ENCODE results near the gene SNRPA1. TPM values are rescaled to one million over a fixed set of nuclear protein-coding genes. Genes with fewer than 3 reads are reported as not detected.

SNRPA1 gene
- total RNA-seq, 1 donor from 2014 or later = 23.2 TPM

DNA sequence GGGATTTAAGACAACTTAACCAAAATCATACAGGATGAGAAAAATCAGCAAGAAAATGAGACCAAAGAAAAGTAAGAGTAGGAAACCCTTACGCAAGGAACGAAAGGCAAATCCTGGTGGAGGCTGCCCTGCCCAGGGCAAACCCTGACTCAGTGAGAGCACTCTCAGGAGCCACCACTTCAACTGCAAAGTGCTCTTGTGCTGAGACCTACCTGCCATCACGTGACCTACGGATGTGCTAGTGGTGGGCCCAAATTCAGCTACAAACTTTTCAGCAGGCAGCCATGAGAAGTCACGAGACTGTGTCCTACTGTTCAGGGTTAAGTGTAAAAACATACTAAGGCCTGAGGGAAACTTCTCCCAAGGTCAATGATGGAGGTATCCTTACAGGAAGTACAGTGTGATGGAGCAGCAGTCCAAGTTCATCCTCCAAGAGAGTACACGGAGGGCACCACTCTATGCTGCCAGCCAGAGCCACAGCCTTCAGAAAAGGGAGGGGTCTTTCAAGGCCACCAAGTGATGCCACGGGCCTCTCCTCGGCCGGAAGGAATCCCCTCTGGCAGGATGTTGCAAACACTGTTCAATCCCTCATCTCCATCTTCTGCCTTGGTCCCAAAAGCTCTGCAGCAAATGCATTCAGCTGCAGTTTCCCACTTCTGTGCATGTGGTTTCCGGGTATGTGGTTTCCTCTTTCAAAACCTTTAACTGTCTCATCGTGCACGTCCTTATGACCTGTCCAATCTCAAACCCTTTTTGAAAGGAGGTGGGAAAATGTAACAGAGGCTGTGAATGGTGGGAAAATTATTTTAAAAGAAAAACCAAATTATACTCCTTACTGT is 52.7 kb downstream of the SNRPA1 start:
- no peak for DNase-seq (ENCODE audit: low read depth)

DNA sequence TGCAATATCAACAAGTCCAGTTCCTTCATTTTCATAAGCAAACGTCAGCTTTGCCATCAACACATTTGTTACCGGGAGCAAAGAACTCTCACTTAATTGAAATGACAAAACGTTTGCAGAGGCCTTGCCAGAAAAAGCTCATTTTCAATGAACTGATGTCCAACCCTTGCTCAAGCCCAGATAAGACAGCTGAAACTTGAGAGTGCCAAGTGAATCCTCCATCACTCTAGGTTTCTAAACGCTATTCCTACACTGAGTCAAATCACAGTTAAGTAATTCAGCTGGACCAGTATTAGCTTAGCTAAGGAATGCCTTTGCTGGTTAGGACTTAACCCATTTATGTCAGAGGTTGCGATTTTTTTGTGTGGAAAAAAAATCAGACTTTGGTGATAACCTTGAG is 54.7 kb downstream of the SNRPA1 start:
- DNase-seq (ENCODE audit: low read depth) = no peak

DNA sequence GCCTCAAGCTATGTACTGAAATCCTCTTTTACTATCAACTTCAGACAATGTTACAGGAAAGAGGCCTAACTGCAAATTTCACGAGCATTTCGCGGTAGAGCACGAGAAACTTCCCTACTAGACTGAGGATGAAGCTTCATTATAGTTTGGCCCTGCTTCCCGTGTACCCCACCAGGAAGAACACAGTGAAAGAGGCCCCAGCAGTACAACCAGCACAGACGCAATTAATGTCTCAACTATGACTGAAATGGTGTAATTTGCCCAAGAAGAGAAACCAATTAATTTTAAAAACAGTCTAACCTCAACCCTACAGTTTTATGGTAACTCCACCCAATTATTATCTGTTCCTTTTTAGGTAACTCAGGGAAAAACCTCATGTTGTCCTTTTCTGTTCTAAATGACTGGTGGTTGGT is 55.3 kb downstream of the SNRPA1 start:
- DNase-seq (ENCODE audit: low read depth) = no peak

DNA sequence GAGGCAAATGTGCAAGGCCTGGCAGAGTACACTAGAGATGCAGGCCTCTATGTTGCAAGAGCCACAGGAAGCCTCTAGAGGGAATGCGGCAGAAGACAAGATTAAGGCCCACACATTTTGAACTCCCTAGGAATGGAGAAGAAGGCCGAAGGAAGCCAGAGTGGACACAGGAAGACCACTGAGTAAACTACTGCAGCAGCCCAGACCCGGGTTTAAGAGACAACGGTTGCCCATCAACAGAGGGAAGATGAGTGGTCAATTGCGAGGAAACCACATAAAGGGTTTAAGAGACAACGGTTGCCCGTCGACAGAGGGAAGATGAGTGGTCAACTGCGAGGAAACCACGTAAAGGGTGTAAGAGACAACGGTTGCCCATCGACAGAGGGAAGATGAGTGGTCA is 57.8 kb downstream of the SNRPA1 start:
- no peak for DNase-seq (ENCODE audit: low read depth)

DNA sequence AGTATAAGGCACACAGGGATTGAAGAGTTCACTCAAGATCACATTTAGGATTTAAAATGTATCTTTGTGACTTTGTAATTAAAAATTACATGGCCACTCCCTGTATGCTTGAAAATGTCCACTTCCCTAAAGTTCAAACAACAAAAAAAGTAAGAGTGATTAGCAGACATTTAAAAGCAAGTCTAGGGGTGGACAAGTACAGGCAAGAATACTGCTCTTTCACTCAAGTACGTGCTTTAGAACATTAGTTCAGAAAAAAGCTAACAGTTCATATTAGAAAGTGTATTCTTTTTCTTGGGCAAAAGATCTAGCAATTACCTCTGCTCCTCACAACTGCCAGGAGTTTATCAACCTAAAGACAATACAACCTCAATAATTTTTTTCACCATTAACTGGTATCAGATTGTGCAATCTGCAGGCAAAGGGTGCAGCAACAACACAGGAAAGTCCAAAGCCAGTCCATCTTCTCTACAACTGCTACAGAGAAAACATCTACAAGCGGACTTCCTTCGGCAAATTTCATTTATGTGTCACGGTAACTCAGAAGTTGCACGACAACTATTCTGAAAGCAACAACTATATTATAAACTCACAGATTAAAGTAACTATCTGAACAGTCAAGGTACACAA is 61.3 kb downstream of the SNRPA1 start:
- DNase-seq (ENCODE audit: low read depth) = no peak

DNA sequence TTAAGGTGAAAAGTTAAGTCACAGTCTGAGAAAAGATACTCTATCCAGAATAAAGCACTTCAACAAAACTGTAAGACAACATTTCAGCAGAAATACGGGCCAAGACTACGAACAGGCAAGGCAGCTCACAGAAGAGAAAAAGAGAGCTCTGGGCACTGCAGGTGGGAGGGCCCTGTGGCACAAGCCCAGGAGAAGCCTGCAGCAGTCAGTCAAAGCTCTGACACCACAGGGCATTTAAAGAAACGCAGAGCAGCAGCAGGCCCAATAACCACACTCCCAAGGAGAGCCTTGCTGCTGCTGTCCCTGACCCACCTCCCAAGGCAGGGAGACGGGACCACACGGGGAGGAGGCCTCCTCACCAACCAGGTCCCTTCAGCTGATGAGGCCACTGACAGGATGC is 62.4 kb downstream of the SNRPA1 start:
- DNase-seq (ENCODE audit: low read depth) = no peak

Other genes with a start within 250 kb of the SNRPA1 start
- 23.8 and 36.1 TPM in 2 replicates for gene CHSY1, start 43.2 kb downstream of the SNRPA1 start, total RNA-seq
- 56.2 and 75.4 TPM in 2 replicates for gene SELENOS, start 17.8 kb downstream of the SNRPA1 start, total RNA-seq
- 1.2 and 11.0 TPM in 2 replicates for gene PCSK6, start 194.5 kb upstream of the SNRPA1 start, total RNA-seq

All from renal cortical epithelial cell (primary cell).